ENCODE results near the gene C1orf159. TPM values are rescaled to one million over a fixed set of nuclear protein-coding genes. Genes with fewer than 3 reads are reported as not detected.

C1orf159 gene
- total and polyA plus RNA-seq, 2 donors from 2014 or later, result 8.6 to 14.8 TPM

DNA sequence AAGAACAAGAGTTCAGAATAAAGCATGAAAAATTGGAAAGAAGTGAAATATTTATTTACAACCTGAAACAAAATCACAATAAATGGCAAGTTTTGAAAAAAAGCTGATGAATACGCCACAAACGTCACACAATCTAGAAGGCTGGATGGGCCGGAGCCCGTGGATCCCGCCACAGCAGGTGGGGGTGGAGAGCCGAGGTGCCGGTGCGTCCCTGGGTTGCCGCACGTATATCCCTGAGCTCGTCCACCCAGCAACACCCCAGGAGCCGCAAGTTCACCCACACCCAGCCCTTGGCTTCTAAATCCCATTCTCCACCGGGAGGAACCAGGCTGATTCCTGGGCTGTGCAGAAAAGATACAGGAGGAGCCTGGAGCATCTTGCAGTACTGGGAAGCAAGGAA is 32.2 kb upstream of the C1orf159 start:
- Histone ChIP-seq H3K9me3 (ENCODE audit: control insufficient read depth in 2 of 3, insufficient read depth in 1 of 3, low read length in 3 of 3) (no peaks in the 10 kb centered on the region), H3K4me1 (ENCODE audit: control insufficient read depth in 2 of 3, insufficient read depth in 2 of 3, low read depth in 1 of 3, low read length in 3 of 3) (no peaks in the 10 kb centered on the region), H3K9ac (ENCODE audit: low read length in 3 of 3) (no peak overlapping the region), H3K4me3 (ENCODE audit: low read length in 3 of 3) (no peak overlapping the region), H3K36me3 (ENCODE audit: control insufficient read depth in 2 of 3, insufficient read depth in 3 of 3, low read length in 3 of 3) (no peaks in the 10 kb centered on the region), H3K27ac (ENCODE audit: low read depth in 2 of 2, low read length in 2 of 2) (no peak overlapping the region), H3K27me3 (ENCODE audit: control insufficient read depth, insufficient read depth, low read length) (no peaks in the 10 kb centered on the region)
- TF ChIP-seq, protein P1, sequence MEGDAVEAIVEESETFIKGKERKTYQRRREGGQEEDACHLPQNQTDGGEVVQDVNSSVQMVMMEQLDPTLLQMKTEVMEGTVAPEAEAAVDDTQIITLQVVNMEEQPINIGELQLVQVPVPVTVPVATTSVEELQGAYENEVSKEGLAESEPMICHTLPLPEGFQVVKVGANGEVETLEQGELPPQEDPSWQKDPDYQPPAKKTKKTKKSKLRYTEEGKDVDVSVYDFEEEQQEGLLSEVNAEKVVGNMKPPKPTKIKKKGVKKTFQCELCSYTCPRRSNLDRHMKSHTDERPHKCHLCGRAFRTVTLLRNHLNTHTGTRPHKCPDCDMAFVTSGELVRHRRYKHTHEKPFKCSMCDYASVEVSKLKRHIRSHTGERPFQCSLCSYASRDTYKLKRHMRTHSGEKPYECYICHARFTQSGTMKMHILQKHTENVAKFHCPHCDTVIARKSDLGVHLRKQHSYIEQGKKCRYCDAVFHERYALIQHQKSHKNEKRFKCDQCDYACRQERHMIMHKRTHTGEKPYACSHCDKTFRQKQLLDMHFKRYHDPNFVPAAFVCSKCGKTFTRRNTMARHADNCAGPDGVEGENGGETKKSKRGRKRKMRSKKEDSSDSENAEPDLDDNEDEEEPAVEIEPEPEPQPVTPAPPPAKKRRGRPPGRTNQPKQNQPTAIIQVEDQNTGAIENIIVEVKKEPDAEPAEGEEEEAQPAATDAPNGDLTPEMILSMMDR (IDR thresholded peaks at IDR 0.05; ENCODE audit: borderline replicate concordance, extremely low read depth, insufficient read depth), result no peak
- intact Hi-C loops (cut with DNase I), result no loop called here
- FAIRE-seq, result no peak
- no peak for DNase-seq

DNA sequence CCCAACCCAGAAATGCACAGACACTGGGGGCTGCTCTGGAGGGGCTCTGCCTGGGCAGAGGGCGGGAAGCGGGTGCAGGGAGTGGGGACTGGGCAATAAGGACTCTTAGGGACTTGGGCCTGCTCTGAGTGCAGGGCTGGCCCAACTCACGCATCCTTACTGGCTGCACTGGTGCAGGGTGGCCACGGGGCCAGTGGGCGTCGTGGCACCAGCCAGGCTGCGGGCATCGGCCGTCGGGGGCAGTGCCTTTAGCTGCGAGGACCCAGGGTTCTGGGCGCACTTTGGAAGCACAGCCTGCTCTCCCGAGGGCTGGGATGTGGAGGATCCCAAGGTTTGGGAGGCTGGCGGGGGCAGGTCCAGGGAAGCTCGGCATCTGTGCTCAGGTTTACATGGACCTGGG is 30.7 kb upstream of the C1orf159 start:
- Histone ChIP-seq H3K9me3 (ENCODE audit: control insufficient read depth in 2 of 3, insufficient read depth in 1 of 3, low read length in 3 of 3) (no peaks in the 10 kb centered on the region), H3K4me3 (ENCODE audit: low read length in 3 of 3) (no peak overlapping the region), H3K27ac (ENCODE audit: low read depth in 2 of 2, low read length in 2 of 2) (no peak overlapping the region), H3K9ac (ENCODE audit: low read length in 3 of 3) (no peak overlapping the region), H3K36me3 (ENCODE audit: control insufficient read depth in 2 of 3, insufficient read depth in 3 of 3, low read length in 3 of 3) (no peaks in the 10 kb centered on the region), H3K27me3 (ENCODE audit: control insufficient read depth, insufficient read depth, low read length) (no peaks in the 10 kb centered on the region), H3K4me1 (ENCODE audit: control insufficient read depth in 2 of 3, insufficient read depth in 2 of 3, low read depth in 1 of 3, low read length in 3 of 3) (no peaks in the 10 kb centered on the region)
- TF ChIP-seq, protein P1 (IDR thresholded peaks at IDR 0.05; ENCODE audit: borderline replicate concordance, extremely low read depth, insufficient read depth), result no peak
- FAIRE-seq (no peak), DNase-seq (no peak)
- intact Hi-C loops (cut with DNase I), result no loop called here

DNA sequence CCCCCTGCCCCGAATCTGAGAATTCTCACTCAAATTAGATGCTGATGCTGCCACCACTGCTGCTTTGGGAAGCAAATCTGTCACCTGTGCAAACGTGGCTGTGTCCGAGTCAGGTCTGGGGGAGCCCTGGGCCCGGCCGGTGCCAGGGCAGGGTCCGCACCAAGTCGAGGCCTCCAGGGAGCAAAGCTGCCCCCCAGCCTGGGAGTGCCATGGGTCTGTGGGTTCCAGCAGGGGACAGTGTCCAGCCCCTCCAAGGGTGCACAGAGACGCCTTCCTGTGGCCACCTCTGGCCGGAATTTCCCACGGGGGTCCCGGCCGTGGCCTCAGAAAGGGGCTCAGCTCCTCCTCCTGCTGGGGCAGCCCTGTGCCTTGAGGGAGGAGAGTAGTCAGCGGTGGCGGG is 30.1 kb upstream of the C1orf159 start:
- H3K9me3 ChIP-seq (ENCODE audit: control insufficient read depth in 2 of 3, insufficient read depth in 1 of 3, low read length in 3 of 3), result no peaks in the 10 kb centered on the region
- intact Hi-C loops (cut with DNase I), result no loop called here
- no peak overlapping the region for H3K4me3 ChIP-seq (ENCODE audit: low read length in 3 of 3)
- H3K4me1 ChIP-seq (ENCODE audit: control insufficient read depth in 2 of 3, insufficient read depth in 2 of 3, low read depth in 1 of 3, low read length in 3 of 3), result no peaks in the 10 kb centered on the region
- TF ChIP-seq, protein P1 (IDR thresholded peaks at IDR 0.05; ENCODE audit: borderline replicate concordance, extremely low read depth, insufficient read depth), result no peak
- H3K27me3 ChIP-seq (ENCODE audit: control insufficient read depth, insufficient read depth, low read length), result no peaks in the 10 kb centered on the region
- DNase-seq (no peak), FAIRE-seq (no peak)
- H3K36me3 ChIP-seq (ENCODE audit: control insufficient read depth in 2 of 3, insufficient read depth in 3 of 3, low read length in 3 of 3), result no peaks in the 10 kb centered on the region
- no peak overlapping the region for H3K27ac ChIP-seq (ENCODE audit: low read depth in 2 of 2, low read length in 2 of 2)
- H3K9ac ChIP-seq (ENCODE audit: low read length in 3 of 3), result no peak overlapping the region

DNA sequence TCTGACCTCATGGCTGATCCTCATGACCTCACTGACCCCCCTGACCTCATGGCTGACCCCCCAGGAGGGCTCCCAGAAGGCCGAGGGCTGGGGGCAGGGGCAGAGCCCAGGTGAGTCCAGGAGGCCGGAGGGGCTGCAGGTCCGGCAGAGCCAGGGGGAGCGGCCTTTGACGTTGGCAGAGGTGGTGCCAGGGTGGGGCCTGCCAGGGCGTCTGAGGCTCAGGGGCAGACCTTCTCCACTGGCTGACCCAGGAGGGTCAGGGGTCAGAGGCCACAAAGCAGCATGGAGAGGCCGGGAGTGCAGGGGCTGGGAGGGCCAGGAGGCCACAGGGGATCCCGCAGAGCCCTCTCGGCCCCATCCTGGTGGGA is 29.6 kb upstream of the C1orf159 start:
- no peaks in the 10 kb centered on the region for H3K9me3 ChIP-seq (ENCODE audit: control insufficient read depth in 2 of 3, insufficient read depth in 1 of 3, low read length in 3 of 3)
- H3K9ac ChIP-seq (ENCODE audit: low read length in 3 of 3), result no peak overlapping the region
- DNase-seq, result no peak
- TF ChIP-seq, protein P1 (IDR thresholded peaks at IDR 0.05; ENCODE audit: borderline replicate concordance, extremely low read depth, insufficient read depth), result no peak
- no peak overlapping the region for H3K4me3 ChIP-seq (ENCODE audit: low read length in 3 of 3)
- no peak for FAIRE-seq
- intact Hi-C loops (cut with DNase I), result no loop called here
- no peaks in the 10 kb centered on the region for H3K36me3 ChIP-seq (ENCODE audit: control insufficient read depth in 2 of 3, insufficient read depth in 3 of 3, low read length in 3 of 3)
- H3K27ac ChIP-seq (ENCODE audit: low read depth in 2 of 2, low read length in 2 of 2), result no peak overlapping the region
- no peaks in the 10 kb centered on the region for H3K4me1 ChIP-seq (ENCODE audit: control insufficient read depth in 2 of 3, insufficient read depth in 2 of 3, low read depth in 1 of 3, low read length in 3 of 3)
- no peaks in the 10 kb centered on the region for H3K27me3 ChIP-seq (ENCODE audit: control insufficient read depth, insufficient read depth, low read length)

All from kidney (tissue), 14 donors.